GM21360 (cell line): ENCODE data around the gene B3GALT6.

Source experiments
- ATAC-seq: cut with Tn5 transposase; IDR thresholded peaks from one replicate; pipeline ENCODE4 v1.9.1; 2021; ENCODE audit warnings: mild to moderate bottlenecking, moderate library complexity; ENCODE audit not compliant: unreplicated experiment

The B3GALT6 gene

GRCh38 chr1:1215881-1216605 is 16.0 kb upstream of the B3GALT6 start:
- ATAC-seq, result no peak

- no peak for ATAC-seq
Measured at GRCh38 chr1:1216770-1217620, 15.0 kb upstream of the B3GALT6 start.

- ATAC-seq, result no peak
Measured at GRCh38 chr1:1217621-1218523, 14.2 kb upstream of the B3GALT6 start.

- no peak for ATAC-seq
Measured at GRCh38 chr1:1218524-1219200, 13.4 kb upstream of the B3GALT6 start.

- ATAC-seq, result no peak
Measured at GRCh38 chr1:1219341-1219740, 12.7 kb upstream of the B3GALT6 start.

GRCh38 chr1:1220197-1220596 is 11.8 kb upstream of the B3GALT6 start:
- no peak for ATAC-seq

- ATAC-seq, result no peak
Measured at GRCh38 chr1:1221887-1222574, 10.0 kb upstream of the B3GALT6 start.

- ATAC-seq, result no peak
Measured at GRCh38 chr1:1222575-1223225, 9.3 kb upstream of the B3GALT6 start.

- no peak for ATAC-seq
Measured at GRCh38 chr1:1223321-1223720, 8.7 kb upstream of the B3GALT6 start.

GRCh38 chr1:1223891-1224290 is 8.1 kb upstream of the B3GALT6 start:
- no peak for ATAC-seq

- no peak for ATAC-seq
Measured at GRCh38 chr1:1225238-1225845, 6.7 kb upstream of the B3GALT6 start.

- no peak for ATAC-seq
Measured at GRCh38 chr1:1225913-1226312, 6.1 kb upstream of the B3GALT6 start.

- no peak for ATAC-seq
Measured at GRCh38 chr1:1226566-1227362, 5.3 kb upstream of the B3GALT6 start.

GRCh38 chr1:1227386-1227785 is 4.7 kb upstream of the B3GALT6 start:
- no peak for ATAC-seq

GRCh38 chr1:1228187-1228586 is 3.9 kb upstream of the B3GALT6 start:
- ATAC-seq, result no peak

- no peak for ATAC-seq
Measured at GRCh38 chr1:1228596-1229321, 3.3 kb upstream of the B3GALT6 start.

- ATAC-seq, result no peak
Measured at GRCh38 chr1:1229770-1230169, 2.3 kb upstream of the B3GALT6 start.
